ENCODE results near the gene AGBL5.
"Not testable (repeated sequence)": the region's sequence is repeated elsewhere in the genome, so short reads cannot be mapped to it uniquely, and the experiment has no call there.

Gene AGBL5

DNA sequence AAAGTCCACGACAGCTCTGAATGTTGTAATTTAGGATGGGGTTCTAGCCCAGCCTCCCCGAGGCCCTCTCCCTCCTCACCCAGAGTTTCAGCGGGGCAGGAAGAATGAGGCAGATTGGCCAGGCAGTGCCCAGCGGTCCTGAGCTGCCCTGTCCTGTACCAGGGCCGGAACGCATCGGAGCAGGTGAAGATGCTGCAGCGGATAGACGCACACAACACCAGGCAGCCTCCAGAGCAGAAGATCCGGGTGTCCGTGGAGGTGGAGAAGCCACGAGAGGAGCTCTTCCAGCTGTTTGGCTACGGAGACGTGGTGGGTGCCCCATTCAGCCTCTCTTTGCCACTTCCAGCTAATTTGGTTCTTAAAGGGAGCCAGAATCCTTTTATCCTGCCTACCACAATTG is 45.9 kb downstream of the AGBL5 start:
- H3K4me3 ChIP-seq (replicated peaks in 1 of 2; ENCODE audit: low read depth in 2 of 2, low read length in 2 of 2) = no peak overlapping the region
- no peak for DNase-seq (ENCODE audit: low read depth in 2 of 2)
- TF ChIP-seq, protein P1, sequence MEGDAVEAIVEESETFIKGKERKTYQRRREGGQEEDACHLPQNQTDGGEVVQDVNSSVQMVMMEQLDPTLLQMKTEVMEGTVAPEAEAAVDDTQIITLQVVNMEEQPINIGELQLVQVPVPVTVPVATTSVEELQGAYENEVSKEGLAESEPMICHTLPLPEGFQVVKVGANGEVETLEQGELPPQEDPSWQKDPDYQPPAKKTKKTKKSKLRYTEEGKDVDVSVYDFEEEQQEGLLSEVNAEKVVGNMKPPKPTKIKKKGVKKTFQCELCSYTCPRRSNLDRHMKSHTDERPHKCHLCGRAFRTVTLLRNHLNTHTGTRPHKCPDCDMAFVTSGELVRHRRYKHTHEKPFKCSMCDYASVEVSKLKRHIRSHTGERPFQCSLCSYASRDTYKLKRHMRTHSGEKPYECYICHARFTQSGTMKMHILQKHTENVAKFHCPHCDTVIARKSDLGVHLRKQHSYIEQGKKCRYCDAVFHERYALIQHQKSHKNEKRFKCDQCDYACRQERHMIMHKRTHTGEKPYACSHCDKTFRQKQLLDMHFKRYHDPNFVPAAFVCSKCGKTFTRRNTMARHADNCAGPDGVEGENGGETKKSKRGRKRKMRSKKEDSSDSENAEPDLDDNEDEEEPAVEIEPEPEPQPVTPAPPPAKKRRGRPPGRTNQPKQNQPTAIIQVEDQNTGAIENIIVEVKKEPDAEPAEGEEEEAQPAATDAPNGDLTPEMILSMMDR (IDR thresholded peaks at IDR 0.05; ENCODE audit: low read depth, low read length) = no peak

DNA sequence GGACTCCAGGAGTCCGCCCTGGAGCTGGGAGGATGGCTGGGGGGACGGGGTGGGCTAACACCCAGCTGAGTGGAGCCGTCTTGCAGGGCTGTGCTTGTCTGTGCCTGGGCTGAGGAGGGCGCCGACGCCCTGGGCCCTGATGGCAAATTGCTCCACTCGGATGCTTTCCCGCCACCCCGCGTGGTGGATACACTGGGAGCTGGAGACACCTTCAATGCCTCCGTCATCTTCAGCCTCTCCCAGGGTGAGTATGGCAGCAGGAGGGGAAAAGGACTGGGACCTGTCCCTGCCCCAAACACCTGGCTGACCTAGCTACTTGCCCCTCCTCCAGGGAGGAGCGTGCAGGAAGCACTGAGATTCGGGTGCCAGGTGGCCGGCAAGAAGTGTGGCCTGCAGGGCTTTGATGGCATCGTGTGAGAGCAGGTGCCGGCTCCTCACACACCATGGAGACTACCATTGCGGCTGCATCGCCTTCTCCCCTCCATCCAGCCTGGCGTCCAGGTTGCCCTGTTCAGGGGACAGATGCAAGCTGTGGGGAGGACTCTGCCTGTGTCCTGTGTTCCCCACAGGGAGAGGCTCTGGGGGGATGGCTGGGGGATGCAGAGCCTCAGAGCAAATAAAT is 48.0 kb downstream of the AGBL5 start:
- H3K4me3 ChIP-seq (replicated peaks in 1 of 2; ENCODE audit: low read depth in 2 of 2, low read length in 2 of 2) = no peak overlapping the region
- no peak for DNase-seq (ENCODE audit: low read depth in 2 of 2)
- TF ChIP-seq, protein P1 (IDR thresholded peaks at IDR 0.05; ENCODE audit: low read depth, low read length) = no peak

DNA sequence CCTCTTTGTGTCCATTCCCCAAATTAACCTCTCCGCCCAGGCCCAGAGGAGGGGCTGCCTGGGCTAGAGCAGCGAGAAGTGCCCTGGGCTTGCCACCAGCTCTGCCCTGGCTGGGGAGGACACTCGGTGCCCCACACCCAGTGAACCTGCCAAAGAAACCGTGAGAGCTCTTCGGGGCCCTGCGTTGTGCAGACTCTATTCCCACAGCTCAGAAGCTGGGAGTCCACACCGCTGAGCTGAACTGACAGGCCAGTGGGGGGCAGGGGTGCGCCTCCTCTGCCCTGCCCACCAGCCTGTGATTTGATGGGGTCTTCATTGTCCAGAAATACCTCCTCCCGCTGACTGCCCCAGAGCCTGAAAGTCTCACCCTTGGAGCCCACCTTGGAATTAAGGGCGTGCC is 48.6 kb downstream of the AGBL5 start:
- no peak overlapping the region for H3K4me3 ChIP-seq (replicated peaks in 1 of 2; ENCODE audit: low read depth in 2 of 2, low read length in 2 of 2)
- DNase-seq (ENCODE audit: low read depth in 2 of 2) = no peak
- TF ChIP-seq, protein P1 (IDR thresholded peaks at IDR 0.05; ENCODE audit: low read depth, low read length) = no peak

DNA sequence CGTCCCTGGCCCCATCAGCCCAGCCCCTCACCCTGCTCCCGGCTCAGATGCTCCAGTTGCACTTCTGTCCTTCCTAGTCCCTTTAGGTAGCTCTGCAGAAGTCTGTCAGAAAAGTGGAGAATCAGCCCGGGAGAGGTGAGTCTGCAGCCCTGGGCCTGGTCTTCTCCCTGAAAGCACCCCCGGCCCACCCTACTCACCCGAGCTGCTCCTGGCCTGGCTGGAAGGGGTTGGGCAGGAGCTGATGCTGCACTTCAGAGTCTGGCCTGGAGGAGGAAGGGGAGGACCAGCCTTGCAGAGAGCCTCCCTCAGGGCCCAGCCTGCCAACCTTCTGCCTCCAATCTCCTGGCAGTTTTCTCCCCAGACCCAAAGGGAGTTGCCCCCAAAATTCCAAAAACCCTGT is 50.9 kb downstream of the AGBL5 start:
- no peak for DNase-seq (ENCODE audit: low read depth in 2 of 2)

DNA sequence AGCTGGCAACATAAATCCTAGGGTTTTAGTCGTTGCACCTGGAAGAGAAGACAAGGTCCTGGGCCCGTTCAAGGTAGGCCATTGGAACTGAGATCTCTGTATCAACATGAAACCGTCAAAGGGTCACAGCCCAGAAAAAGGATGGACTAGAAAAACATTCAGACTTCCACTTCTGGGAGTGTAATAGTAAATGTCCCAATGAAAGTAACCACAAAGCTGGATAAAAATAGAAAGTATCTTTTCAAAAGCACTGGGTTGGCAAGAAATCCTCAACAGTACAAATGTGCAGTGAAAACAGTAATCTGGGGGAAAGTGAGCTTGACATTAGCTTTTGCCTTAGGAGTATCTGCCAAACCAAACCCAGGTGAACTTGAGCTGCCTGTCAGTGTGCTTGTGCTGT is 54.5 kb downstream of the AGBL5 start:
- TF ChIP-seq, protein P1 (IDR thresholded peaks at IDR 0.05; ENCODE audit: low read depth, low read length) = no peak
- H3K4me3 ChIP-seq (replicated peaks in 1 of 2; ENCODE audit: low read depth in 2 of 2, low read length in 2 of 2) = no peak overlapping the region
- no peak for DNase-seq (ENCODE audit: low read depth in 2 of 2)

More for the DNA sequence above, 50.9 kb downstream of the AGBL5 start:
- TF ChIP-seq, protein P1 (IDR thresholded peaks at IDR 0.05; ENCODE audit: low read depth, low read length) = no peak
- no peak overlapping the region for H3K4me3 ChIP-seq (replicated peaks in 1 of 2; ENCODE audit: low read depth in 2 of 2, low read length in 2 of 2)

DNA sequence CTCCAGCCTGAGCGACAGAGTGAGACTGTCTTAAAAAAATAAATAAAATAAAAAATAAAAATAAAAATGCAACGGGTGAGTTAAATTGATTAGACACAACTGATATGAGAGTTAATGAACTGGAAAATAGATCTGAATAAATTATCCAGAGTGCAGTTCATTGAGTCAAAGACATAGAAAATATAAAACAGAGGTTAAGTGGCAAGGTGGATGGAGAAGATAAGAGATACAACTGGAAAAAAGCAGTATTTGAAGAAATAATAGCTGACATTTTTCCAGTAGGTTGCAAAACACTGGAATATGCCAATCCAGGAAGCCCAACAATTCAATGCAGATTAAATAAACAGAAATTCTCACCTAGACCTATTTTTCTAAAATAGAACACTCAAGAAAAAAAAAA is 56.8 kb downstream of the AGBL5 start:
- DNase-seq (ENCODE audit: low read depth in 2 of 2) = no peak
- TF ChIP-seq, protein P1 (IDR thresholded peaks at IDR 0.05; ENCODE audit: low read depth, low read length) = no peak
- H3K4me3 ChIP-seq (replicated peaks in 1 of 2; ENCODE audit: low read depth in 2 of 2, low read length in 2 of 2) = no peak overlapping the region

DNA sequence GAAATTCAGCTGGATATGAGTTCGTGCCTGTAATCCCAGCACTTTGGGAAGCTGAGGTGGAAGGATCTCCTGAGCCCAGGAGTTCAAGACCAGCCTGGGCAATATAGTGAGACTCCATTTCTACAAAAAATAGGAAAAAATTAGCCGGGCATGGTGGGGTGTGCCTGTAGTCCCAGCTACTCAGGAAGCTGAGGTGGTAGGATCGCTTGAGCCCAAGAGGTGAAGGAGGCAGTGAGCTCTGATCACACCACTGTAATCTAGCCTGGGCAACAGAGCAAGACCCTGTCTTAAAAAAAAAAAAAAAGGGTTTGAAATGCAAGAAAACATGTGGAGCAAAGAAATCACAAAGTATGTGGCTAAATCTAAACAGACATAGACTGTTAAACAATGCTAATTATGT is 57.6 kb downstream of the AGBL5 start:
- no peak overlapping the region for H3K4me3 ChIP-seq (replicated peaks in 1 of 2; ENCODE audit: low read depth in 2 of 2, low read length in 2 of 2)
- no peak for DNase-seq (ENCODE audit: low read depth in 2 of 2)
- TF ChIP-seq, protein P1 (IDR thresholded peaks at IDR 0.05; ENCODE audit: low read depth, low read length) = no peak

DNA sequence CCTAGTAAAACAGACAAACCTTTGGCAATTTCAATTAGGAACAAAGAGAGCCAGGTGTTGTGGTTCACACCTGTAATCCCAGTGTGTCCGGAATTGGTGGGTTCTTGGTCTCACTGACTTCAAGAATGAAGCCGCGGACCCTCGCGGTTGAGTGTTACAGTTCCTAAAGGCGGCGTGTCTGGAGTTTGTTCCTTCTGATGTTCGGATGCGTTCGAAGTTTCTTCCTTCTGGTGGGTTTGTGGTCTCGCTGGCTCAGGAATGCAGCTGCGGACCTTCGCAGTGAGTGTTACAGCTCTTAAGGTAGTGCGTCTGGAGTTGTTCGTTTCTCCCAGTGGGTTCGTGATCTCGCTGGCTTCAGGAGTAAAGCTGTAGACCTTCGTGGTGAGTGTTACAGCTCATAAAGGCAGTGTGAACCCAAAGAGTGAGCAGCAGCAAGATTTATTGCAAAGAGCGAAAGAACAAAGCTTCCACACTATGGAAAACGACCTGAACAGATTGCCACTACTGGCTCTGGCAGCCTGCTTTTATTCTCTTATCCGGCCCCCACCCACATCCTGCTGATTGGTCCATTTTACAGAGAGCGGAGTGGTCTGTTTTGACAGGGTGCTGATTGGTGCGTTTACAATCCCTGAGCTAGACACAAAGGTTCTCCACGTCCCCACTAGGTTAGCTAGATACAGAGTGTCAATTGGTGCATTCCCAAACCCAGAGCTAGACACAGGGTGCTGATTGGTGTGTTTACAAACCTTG is 59.3 kb downstream of the AGBL5 start:
- H3K4me3 ChIP-seq (replicated peaks in 1 of 2; ENCODE audit: low read depth in 2 of 2, low read length in 2 of 2); DNase-seq (ENCODE audit: low read depth in 2 of 2): not testable (repeated sequence)

DNA sequence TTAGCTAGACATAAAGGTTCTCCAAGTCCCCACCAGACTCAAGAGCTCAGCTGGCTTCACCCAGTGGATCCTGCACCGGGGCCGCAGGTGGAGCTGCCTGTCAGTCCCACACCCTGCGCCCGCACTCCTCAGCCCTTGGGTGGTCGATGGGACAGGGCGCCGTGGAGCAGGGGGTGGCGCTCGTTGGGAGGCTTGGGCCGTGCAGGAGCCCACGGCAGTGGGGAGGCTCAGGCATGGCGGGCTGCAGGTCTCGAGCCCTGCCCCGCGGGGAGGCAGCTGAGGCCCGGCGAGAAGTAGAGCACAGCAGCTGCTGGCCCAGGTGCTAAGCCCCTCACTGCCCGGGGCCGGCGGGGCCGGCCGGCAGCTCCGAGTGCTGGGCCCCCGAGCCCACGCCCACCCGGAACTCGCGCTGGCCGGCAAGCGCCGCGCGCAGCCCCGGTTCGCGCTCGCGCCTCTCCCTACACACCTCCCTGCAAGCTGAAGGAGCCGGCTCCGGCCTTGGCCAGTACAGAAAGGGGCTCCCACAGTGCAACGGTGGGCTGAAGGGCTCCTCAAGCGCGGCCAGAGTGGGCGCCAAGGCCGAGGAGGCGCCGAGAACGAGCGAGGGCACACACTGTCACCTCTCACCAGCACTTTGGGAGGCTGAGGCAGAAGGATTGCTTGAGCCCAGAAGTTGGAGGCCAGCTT is 60.1 kb downstream of the AGBL5 start:
- not testable (repeated sequence) for H3K4me3 ChIP-seq (replicated peaks in 1 of 2; ENCODE audit: low read depth in 2 of 2, low read length in 2 of 2); DNase-seq (ENCODE audit: low read depth in 2 of 2)
